ENCODE results near the gene FRMD7.

Gene FRMD7

GRCh38 chrX:132031867-132032266 is 96.0 kb downstream of the FRMD7 start:
- no peak for DNase-seq

GRCh38 chrX:132030264-132030663 is 97.6 kb downstream of the FRMD7 start:
- no peak for DNase-seq
